Right atrium auricular region (tissue), 2 donors: ENCODE data around the gene ARRB1. TPM values are rescaled to one million over a fixed set of nuclear protein-coding genes. Genes with fewer than 3 reads are reported as not detected.
A peak's percentile ranks its signal among the peaks of the same experiment; 100 is the strongest.

Experiments
- DNase-seq: peaks from one replicate; pipeline ENCODE4 v3.0.0-alpha.2; 2019; ENCODE audit warnings: low spot score
- H3K27ac ChIP-seq, 2 donors: fragments of 200-600 bp; sonication (generic); 1 replicate in 1 of 2; 2 replicates in 1 of 2; pipeline ENCODE4 v1.5.1; 2016 to 2019
- H3K27me3 ChIP-seq, 2 donors: fragments of 200-600 bp; sonication (generic); one replicate each; pipeline versions ENCODE4 v1.5.1 to v1.6.0; 2017 to 2019
- H3K36me3 ChIP-seq: fragments of 200-600 bp; sonication (generic); one replicate; pipeline ENCODE4 v1.5.1; 2016
- H3K4me1 ChIP-seq, 2 donors: fragments of 200-600 bp; sonication (generic); one replicate each; pipeline versions ENCODE4 v1.5.1 to v1.6.0; 2017 to 2019
- H3K4me3 ChIP-seq, 2 donors: fragments of 200-600 bp; sonication (generic); 1 replicate in 1 of 2; 2 replicates in 1 of 2; pipeline ENCODE4 v1.5.1; 2017 to 2019; ENCODE audit warnings: mild to moderate bottlenecking in 1 of 2, moderate library complexity in 1 of 2
- H3K9me3 ChIP-seq, 2 donors: fragments of 200-600 bp; sonication (generic); one replicate each; pipeline ENCODE4 v1.5.1; 2019
- total RNA-seq, 2 donors: library from RNA; depleted of rRNA; stranded (reverse); fragments of >200 nt; gene quantifications; one replicate each; pipeline ENCODE4 v1.1.0, GENCODE V29; 2016
- TF ChIP-seq, protein P1 (sequence below), 2 donors: fragments of 200-600 bp; sonication (generic); IDR thresholded peaks; one replicate each; pipeline ENCODE4 v1.5.1; 2019; ENCODE audit warnings: antibody characterized with exemption in 2 of 2

The ARRB1 gene
- total RNA-seq, 2 donors from 2014 or later = 19.4 to 22.9 TPM

- no peak for DNase-seq
- no peak overlapping the region for H3K27ac ChIP-seq
- no peaks in the 10 kb centered on the region for H3K4me1 ChIP-seq
- TF ChIP-seq, protein P1, sequence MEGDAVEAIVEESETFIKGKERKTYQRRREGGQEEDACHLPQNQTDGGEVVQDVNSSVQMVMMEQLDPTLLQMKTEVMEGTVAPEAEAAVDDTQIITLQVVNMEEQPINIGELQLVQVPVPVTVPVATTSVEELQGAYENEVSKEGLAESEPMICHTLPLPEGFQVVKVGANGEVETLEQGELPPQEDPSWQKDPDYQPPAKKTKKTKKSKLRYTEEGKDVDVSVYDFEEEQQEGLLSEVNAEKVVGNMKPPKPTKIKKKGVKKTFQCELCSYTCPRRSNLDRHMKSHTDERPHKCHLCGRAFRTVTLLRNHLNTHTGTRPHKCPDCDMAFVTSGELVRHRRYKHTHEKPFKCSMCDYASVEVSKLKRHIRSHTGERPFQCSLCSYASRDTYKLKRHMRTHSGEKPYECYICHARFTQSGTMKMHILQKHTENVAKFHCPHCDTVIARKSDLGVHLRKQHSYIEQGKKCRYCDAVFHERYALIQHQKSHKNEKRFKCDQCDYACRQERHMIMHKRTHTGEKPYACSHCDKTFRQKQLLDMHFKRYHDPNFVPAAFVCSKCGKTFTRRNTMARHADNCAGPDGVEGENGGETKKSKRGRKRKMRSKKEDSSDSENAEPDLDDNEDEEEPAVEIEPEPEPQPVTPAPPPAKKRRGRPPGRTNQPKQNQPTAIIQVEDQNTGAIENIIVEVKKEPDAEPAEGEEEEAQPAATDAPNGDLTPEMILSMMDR (IDR thresholded peaks at IDR 0.05) = no peak
- no peaks in the 10 kb centered on the region for H3K9me3 ChIP-seq
- no peak overlapping the region for H3K4me3 ChIP-seq
- no peaks in the 10 kb centered on the region for H3K27me3 ChIP-seq
- peaks cover 22% of the 10 kb centered on the region for H3K36me3 ChIP-seq
Observed at GRCh38 chr11:75268626-75269366, 82.7 kb downstream of the ARRB1 start.

DNA sequence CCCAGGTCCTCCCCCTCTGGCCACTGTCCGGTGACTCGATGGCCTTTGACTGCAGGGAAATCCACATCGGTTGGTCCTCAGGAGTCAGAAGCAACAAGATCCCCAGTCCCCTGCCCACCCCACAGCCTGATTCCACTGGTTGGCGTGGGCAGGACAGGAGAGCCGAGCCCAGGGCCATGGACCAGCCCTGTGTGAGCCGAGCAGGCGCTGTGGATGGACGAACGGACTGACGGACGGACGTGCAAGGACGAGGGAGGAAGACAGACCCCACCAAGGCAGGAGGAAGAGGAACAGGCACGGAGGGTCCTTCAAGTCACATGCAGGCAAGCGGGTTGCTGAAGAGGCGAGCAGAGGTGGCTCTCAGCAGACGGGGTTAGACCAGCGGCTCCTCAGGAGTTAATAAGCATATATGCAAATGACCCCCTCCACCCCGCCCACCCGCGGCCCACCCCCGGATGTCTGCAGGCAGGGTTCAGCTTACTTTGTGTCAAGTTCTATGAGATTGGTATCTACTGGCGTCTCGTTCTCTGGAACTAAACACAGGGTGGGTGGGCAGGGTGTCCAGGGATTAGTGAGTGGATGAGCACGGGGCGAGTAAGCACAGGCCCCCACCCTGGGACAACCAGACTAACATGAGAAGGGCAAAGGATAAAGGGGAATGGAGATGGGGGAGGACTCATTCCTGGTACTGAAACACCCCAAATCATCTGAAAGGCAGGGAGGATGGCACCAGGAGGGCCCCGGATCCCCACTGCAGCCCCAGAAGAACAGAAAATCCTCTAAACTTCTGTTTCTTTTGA, 84.1 kb downstream of the ARRB1 start:
- Histone ChIP-seq H3K4me3 (no peak overlapping the region), H3K4me1 (peaks cover 0 to 5% of the 10 kb centered on the region in 2 donors), H3K9me3 (no peaks in the 10 kb centered on the region), H3K27ac (no peak overlapping the region), H3K36me3 (peaks cover 7% of the 10 kb centered on the region), H3K27me3 (no peaks in the 10 kb centered on the region)
- TF ChIP-seq, protein P1 (IDR thresholded peaks at IDR 0.05) = no peak
- no peak for DNase-seq

GRCh38 chr11:75265851-75266531, 85.5 kb downstream of the ARRB1 start:
- Histone ChIP-seq H3K27ac (peak overlapping the region in 1 of 2 donors; percentile 23), H3K27me3 (no peaks in the 10 kb centered on the region), H3K4me1 (peaks cover 0 to 13% of the 10 kb centered on the region in 2 donors), H3K36me3 (peaks cover 5% of the 10 kb centered on the region), H3K9me3 (no peaks in the 10 kb centered on the region), H3K4me3 (no peak overlapping the region)
- TF ChIP-seq, protein P1 (IDR thresholded peaks at IDR 0.05) = no peak
- DNase-seq = no peak

GRCh38 chr11:75264971-75265370, 86.5 kb downstream of the ARRB1 start:
- no peak for DNase-seq

GRCh38 chr11:75264356-75264755, 87.1 kb downstream of the ARRB1 start:
- TF ChIP-seq, protein P1 (IDR thresholded peaks at IDR 0.05) = no peak
- H3K27me3 ChIP-seq = no peaks in the 10 kb centered on the region
- H3K27ac ChIP-seq = no peak overlapping the region
- no peak for DNase-seq
- no peak overlapping the region for H3K4me3 ChIP-seq
- peaks cover 0 to 16% of the 10 kb centered on the region in 2 donors for H3K4me1 ChIP-seq
- H3K9me3 ChIP-seq = no peaks in the 10 kb centered on the region
- peaks cover 5% of the 10 kb centered on the region for H3K36me3 ChIP-seq

More at GRCh38 chr11:75264971-75265370, 86.5 kb downstream of the ARRB1 start:
- Histone ChIP-seq H3K4me3 (no peak overlapping the region), H3K36me3 (peaks cover 5% of the 10 kb centered on the region), H3K27ac (no peak overlapping the region), H3K9me3 (no peaks in the 10 kb centered on the region), H3K4me1 (peaks cover 0 to 16% of the 10 kb centered on the region in 2 donors), H3K27me3 (no peaks in the 10 kb centered on the region)
- TF ChIP-seq, protein P1 (IDR thresholded peaks at IDR 0.05) = no peak
